Nucleus accumbens (tissue), 56 donors: ENCODE measurements around the gene DUSP9.
"Not testable (repeated sequence)": the region's sequence is repeated elsewhere in the genome, so short reads cannot be mapped to it uniquely, and the experiment has no call there.

Experiments used
- DNase-seq, 56 donors: peaks; one replicate each; lab custom pipeline; 2025; lab: John Stamatoyannopoulos, UW

The DUSP9 gene

GRCh38 chrX:153646620-153647373, at the start of gene DUSP9:
Gene DUSP9, plus strand, starts transcription at chrX:153647203. Its CDS starts 751 bp downstream, at chrX:153647954.
- no peak for DNase-seq

GRCh38 chrX:153598541-153599191, 48.3 kb upstream of the DUSP9 start, which contains the start of gene CCNQ:
Gene CCNQ, minus strand, starts transcription at chrX:153599139. Its CDS starts 66 bp downstream, at chrX:153599073.
- peak in 4 of 56 donors; percentile 4 to 19 (median 15) for DNase-seq

- DNase-seq: peak in 54 of 56 donors; percentile 33 to 87 (median 73)
These were observed 47.6 kb upstream of the DUSP9 start for GRCh38 chrX:153599192-153600031.

GRCh38 chrX:153600032-153600373, 47.0 kb upstream of the DUSP9 start:
- DNase-seq: no peak

- DNase-seq: no peak
These were observed 46.1 kb upstream of the DUSP9 start for GRCh38 chrX:153600921-153601320.

GRCh38 chrX:153601511-153602110, 45.4 kb upstream of the DUSP9 start:
- no peak for DNase-seq

GRCh38 chrX:153602601-153603000, 44.4 kb upstream of the DUSP9 start:
- no peak for DNase-seq

GRCh38 chrX:153603131-153603656, 43.8 kb upstream of the DUSP9 start:
- no peak for DNase-seq

- not testable (repeated sequence) for DNase-seq
These were observed 42.2 kb upstream of the DUSP9 start for GRCh38 chrX:153604666-153605380.

- no peak for DNase-seq
These were observed 40.5 kb upstream of the DUSP9 start for GRCh38 chrX:153606503-153606902.

- DNase-seq: no peak
These were observed 38.6 kb upstream of the DUSP9 start for GRCh38 chrX:153608376-153608775.

GRCh38 chrX:153608806-153609205, 38.2 kb upstream of the DUSP9 start:
- DNase-seq: no peak

- DNase-seq: peak in 54 of 56 donors; percentile 23 to 85 (median 64)
These were observed 36.8 kb upstream of the DUSP9 start for GRCh38 chrX:153609917-153610835.

- peak in 4 of 56 donors; percentile 24 to 51 (median 40) for DNase-seq
These were observed 36.2 kb upstream of the DUSP9 start for GRCh38 chrX:153610836-153611213.

GRCh38 chrX:153611298-153612095, 35.5 kb upstream of the DUSP9 start:
- no peak for DNase-seq

- DNase-seq: no peak
These were observed 34.6 kb upstream of the DUSP9 start for GRCh38 chrX:153612413-153612812.

GRCh38 chrX:153614818-153615217, 32.2 kb upstream of the DUSP9 start:
- DNase-seq: no peak

- DNase-seq: no peak
These were observed 26.4 kb upstream of the DUSP9 start for GRCh38 chrX:153620576-153620975.
